Transverse colon (tissue), 4 donors: ENCODE results near the gene PPIL3.

ENCODE experiments used
- POLR2A ChIP-seq: fragments of 450-650 bp; IDR thresholded peaks from one replicate; pipeline ENCODE4 v1.6.1; 2016; ENCODE audit warnings: antibody characterized with exemption, mild to moderate bottlenecking, moderate library complexity
- POLR2AphosphoS5 ChIP-seq, 3 donors: sonication (generic); formaldehyde crosslinking; IDR thresholded peaks; one replicate each; pipeline ENCODE4 v1.6.1; 2016; ENCODE audit warnings: antibody characterized with exemption in 3 of 3
- TF ChIP-seq, protein P1 (sequence below), 5 experiments: fragments of 200-600 bp in 3 of 5; fragments of 450-650 bp in 2 of 5; sonication (generic) in 3 of 5; IDR thresholded peaks; 1 replicate in 2 of 5; 2 replicates in 3 of 5; pipeline ENCODE4 v1.5.1; 2016 to 2017; ENCODE audit warnings: antibody characterized with exemption in 5 of 5, inconsistent platforms in 3 of 5, mild to moderate bottlenecking in 2 of 5, moderate library complexity in 1 of 5

DNA sequence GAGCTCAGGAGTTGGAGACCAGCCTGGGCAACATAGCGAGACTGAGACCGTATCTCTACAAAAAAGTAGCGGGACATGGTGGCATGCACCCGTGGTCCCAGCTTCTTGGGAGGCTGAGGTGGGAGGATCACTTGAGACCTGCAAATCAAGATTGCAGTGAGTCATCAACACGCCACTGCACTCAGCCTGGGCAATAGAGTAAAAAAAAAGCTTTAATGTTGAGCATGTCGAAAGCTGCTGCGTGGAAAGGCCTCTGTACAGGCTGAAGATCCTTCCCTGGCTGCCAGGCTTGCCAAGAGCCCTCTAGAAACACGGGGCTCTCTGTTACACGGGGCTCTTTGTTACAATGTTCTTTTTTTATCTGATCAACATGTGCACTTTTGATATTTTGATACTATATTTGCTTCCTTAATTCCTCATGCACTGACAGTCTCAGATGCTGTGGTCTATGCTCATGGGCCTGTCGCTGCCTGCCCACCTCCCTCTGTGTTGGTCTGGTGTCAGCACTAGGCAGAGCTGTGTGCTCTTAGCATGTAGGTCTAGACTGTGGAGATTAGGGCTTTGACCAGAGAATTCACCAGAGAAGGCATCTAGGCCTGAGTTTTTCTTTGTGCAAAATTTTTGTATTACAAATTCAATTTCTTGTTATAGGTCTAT, 43.1 kb downstream of the PPIL3 start:
- TF ChIP-seq, protein P1, sequence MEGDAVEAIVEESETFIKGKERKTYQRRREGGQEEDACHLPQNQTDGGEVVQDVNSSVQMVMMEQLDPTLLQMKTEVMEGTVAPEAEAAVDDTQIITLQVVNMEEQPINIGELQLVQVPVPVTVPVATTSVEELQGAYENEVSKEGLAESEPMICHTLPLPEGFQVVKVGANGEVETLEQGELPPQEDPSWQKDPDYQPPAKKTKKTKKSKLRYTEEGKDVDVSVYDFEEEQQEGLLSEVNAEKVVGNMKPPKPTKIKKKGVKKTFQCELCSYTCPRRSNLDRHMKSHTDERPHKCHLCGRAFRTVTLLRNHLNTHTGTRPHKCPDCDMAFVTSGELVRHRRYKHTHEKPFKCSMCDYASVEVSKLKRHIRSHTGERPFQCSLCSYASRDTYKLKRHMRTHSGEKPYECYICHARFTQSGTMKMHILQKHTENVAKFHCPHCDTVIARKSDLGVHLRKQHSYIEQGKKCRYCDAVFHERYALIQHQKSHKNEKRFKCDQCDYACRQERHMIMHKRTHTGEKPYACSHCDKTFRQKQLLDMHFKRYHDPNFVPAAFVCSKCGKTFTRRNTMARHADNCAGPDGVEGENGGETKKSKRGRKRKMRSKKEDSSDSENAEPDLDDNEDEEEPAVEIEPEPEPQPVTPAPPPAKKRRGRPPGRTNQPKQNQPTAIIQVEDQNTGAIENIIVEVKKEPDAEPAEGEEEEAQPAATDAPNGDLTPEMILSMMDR (IDR thresholded peaks at IDR 0.05): no peak
- no peak for TF ChIP-seq POLR2A
- no peak for TF ChIP-seq POLR2AphosphoS5 (IDR thresholded peaks at IDR 0.05)
